Adrenal gland (tissue), 19 donors: Measurements from ENCODE around the gene PROCR. TPM values are rescaled to one million over a fixed set of nuclear protein-coding genes. Genes with fewer than 3 reads are reported as not detected.

ENCODE experiments used
- DNase-seq, 7 donors: peaks; one replicate each; pipeline ENCODE4 v3.0.0-alpha.2; 2019 to 2020
- H3K27ac ChIP-seq, 5 donors: fragments of 200-600 bp; sonication (generic) in 4 of 5; 1 replicate in 3 of 5; 2 replicates in 2 of 5; pipeline versions ENCODE4 v1.5.1 to v1.8.0; 2016 to 2020; ENCODE audit warnings: mild to moderate bottlenecking in 1 of 5
- H3K27me3 ChIP-seq: fragments of 200-600 bp; 2 replicates; pipeline ENCODE4 v1.8.0; 2021
- H3K36me3 ChIP-seq, 2 donors: fragments of 200-600 bp; replicated peaks in 1 of 2; 1 replicate in 1 of 2; 2 replicates in 1 of 2; pipeline versions ENCODE4 v1.5.1 to v1.8.0; 2018 to 2022
- H3K4me1 ChIP-seq, 2 donors: fragments of 200-600 bp; replicated peaks in 1 of 2; 1 replicate in 1 of 2; 2 replicates in 1 of 2; pipeline versions ENCODE4 v1.5.1 to v1.8.0; 2018 to 2021
- H3K4me3 ChIP-seq, 4 donors: fragments of 200-600 bp; sonication (generic) in 3 of 4; one replicate each; pipeline ENCODE4 v1.5.1; 2016 to 2018
- H3K9me3 ChIP-seq, 3 donors: fragments of 200-600 bp; sonication (generic) in 1 of 3; replicated peaks in 1 of 3; 1 replicate in 2 of 3; 2 replicates in 1 of 3; pipeline versions ENCODE4 v1.5.1 to v1.8.0; 2016 to 2021
- CTCF ChIP-seq, 6 experiments: fragments of 450-650 bp in 4 of 6; fragments of 200-600 bp in 2 of 6; sonication (generic) in 1 of 6; IDR thresholded peaks; 1 replicate in 5 of 6; 2 replicates in 1 of 6; pipeline versions ENCODE4 v1.5.1 to v1.8.0; 2016 to 2021; ENCODE audit warnings: antibody characterized with exemption in 6 of 6, mild to moderate bottlenecking in 2 of 6, moderate library complexity in 1 of 6
- POLR2A ChIP-seq, 2 donors: fragments of 450-650 bp; IDR thresholded peaks; one replicate each; pipeline ENCODE4 v1.6.1; 2017; ENCODE audit warnings: antibody characterized with exemption in 2 of 2, mild to moderate bottlenecking in 2 of 2, moderate library complexity in 1 of 2
- WGBS, 4 donors: extraction: QIAGEN DNeasy Blood & Tissue Kit in 2 of 4; methylation state at CpG; one replicate each; pipeline versions ENCODE4 v1.1.5 to v1.1.7; 2013 to 2017; 5-methylcytosine and 5-hydroxymethylcytosine counted together
- intact Hi-C, 2 donors: fragments of 100-400 bp; cut with DNase I; formaldehyde crosslinking; loops; one replicate each; pipeline versions ENCODE4 v1.14.1 to v1.15.0; 2022 to 2023
- long read RNA-seq, 10 donors: library from polyadenylated mRNA in 3 of 10; unstranded in 2 of 10; stranded (forward) in 1 of 10; transcript quantifications; one replicate each; pipeline ENCODE4 v2.0.0 and lab custom pipeline, GENCODE V29; 2021 to 2026
- polyA plus RNA-seq, 3 donors: library from polyadenylated mRNA; stranded (reverse); fragments of 200-250 nt in 2 of 3; fragments of 350-450 nt in 1 of 3; fragmentation: Illumina TruSeq in 1 of 3; extraction: RNeasy Lipid Tissue Mini Kit (QIAGEN cat#74804) in 1 of 3; gene quantifications; one replicate each; pipeline ENCODE4 v1.2.3, GENCODE V29; 2013 to 2014
- total RNA-seq, 9 donors: library from RNA; depleted of rRNA in 4 of 9; stranded (reverse); fragments of >200 nt in 4 of 9; fragments of 120-200 nt in 1 of 9; fragmentation: NEBNext Ultra II Directional in 1 of 9; extraction: Animal tissue kit (Norgen Biotek cat#: 25700) in 1 of 9; gene quantifications; one replicate each; pipeline versions ENCODE4 v1.1.0 to v1.2.4, GENCODE V29; 2013 to 2023
- donor health status: healthy with polysubstance abuse.
- donor health status: Bipolar disorder and iron deficiency.
- donor health status: DM: yes; HTN: yes; CAD: no.
- donor health status: DM: no; HTN: no; CAD: no.
- donor health status: DM: no; HTN: no; CAD: no.
- donor health status: DM: yes; HTN: yes; CAD: no.

The PROCR gene
- total RNA-seq (10 to 100 TPM in 8 of 9 donors, 1 to 10 TPM in 1; 5.7 to 87.0 (median 28.5) TPM), polyA plus RNA-seq (10 to 100 TPM; 21.4 to 51.7 (median 29.8) TPM)
- long read RNA-seq, donor 1, partial matches to known transcripts: 0 of 1 reads
- long read RNA-seq, donor 1, other reads (novel, unspliced or antisense): 0 of 1 reads
- long read RNA-seq, donor 2, partial matches to known transcripts: 0 of 1 reads
- long read RNA-seq, donor 2, other reads (novel, unspliced or antisense): 0 of 1 reads
- long read RNA-seq, donor 3, partial matches to known transcripts: 0 of 2 reads
- long read RNA-seq, donor 3, other reads (novel, unspliced or antisense): 0 of 2 reads
- long read RNA-seq, donor 4, transcript PROCR-201 (4 exons, 1,348 nt): major isoform, 10 of 12 reads
- long read RNA-seq, donor 4, partial matches to known transcripts: 0 of 12 reads
- long read RNA-seq, donor 4, other reads (novel, unspliced or antisense): 2 of 12 reads
- long read RNA-seq, donor 5, transcript PROCR-201 (4 exons, 1,348 nt): major isoform, 36 of 48 reads
- long read RNA-seq, donor 5, partial matches to known transcripts: 1 of 48 reads
- long read RNA-seq, donor 5, other reads (novel, unspliced or antisense): 11 of 48 reads
- long read RNA-seq, donor 6, transcript PROCR-201 (4 exons, 1,348 nt): major isoform, 11 of 11 reads
- long read RNA-seq, donor 6, partial matches to known transcripts: 0 of 11 reads
- long read RNA-seq, donor 6, other reads (novel, unspliced or antisense): 0 of 11 reads
- long read RNA-seq, donor 7, partial matches to known transcripts: 0 of 3 reads
- long read RNA-seq, donor 7, other reads (novel, unspliced or antisense): 0 of 3 reads
- long read RNA-seq, donor 8, partial matches to known transcripts: 0 of 2 reads
- long read RNA-seq, donor 8, other reads (novel, unspliced or antisense): 0 of 2 reads
- long read RNA-seq, donor 9: 0 reads
- long read RNA-seq, donor 10, partial matches to known transcripts: 0 of 3 reads
- long read RNA-seq, donor 10, other reads (novel, unspliced or antisense): 0 of 3 reads

- TF ChIP-seq POLR2A (IDR thresholded peaks at IDR 0.05): no peak
- no peak for TF ChIP-seq CTCF (IDR thresholded peaks at IDR 0.05)
- Histone ChIP-seq H3K27ac (peak within 1 kb of the TSS in 3 of 5 donors; percentile 21 to 75 (median 63)), H3K4me1 (peaks cover 11 to 16% of the 10 kb centered on the region in 2 donors), H3K9me3 (no peaks in the 10 kb centered on the region), H3K27me3 (no peaks in the 10 kb centered on the region), H3K36me3 (no peaks in the 10 kb centered on the region), H3K4me3 (peak within 1 kb of the TSS in 2 of 4 donors; percentile 9 to 58)
- WGBS, 4 donors: 4 to 7% (median 5%) methylated on average over 16 of the region's 16 CpGs
- intact Hi-C loops: no loop called here
- DNase-seq: peak; percentile 68 to 92 (median 84)
Measured at GRCh38 chr20:35171753-35172433, at the start of gene PROCR. PROCR (plus strand) TSS chr20:35172072; CDS start chr20:35172155, 83 bp downstream.

GRCh38 chr20:35122756-35123405 lies 49.0 kb upstream of the PROCR start:
- Histone ChIP-seq H3K9me3 (no peaks in the 10 kb centered on the region), H3K4me1 (peaks cover 0 to 20% of the 10 kb centered on the region in 2 donors), H3K4me3 (no peak overlapping the region), H3K27me3 (no peaks in the 10 kb centered on the region), H3K36me3 (peaks cover 0 to 87% of the 10 kb centered on the region in 2 donors), H3K27ac (peak overlapping the region in 1 of 5 donors; percentile 20)
- DNase-seq: no peak
- WGBS, 4 donors: 52 to 70% (median 57%) methylated on average over 5 of the region's 5 CpGs
- TF ChIP-seq POLR2A (IDR thresholded peaks at IDR 0.05) (no peak), CTCF (IDR thresholded peaks at IDR 0.05) (no peak)
- intact Hi-C loops: no loop called here

- no peak for TF ChIP-seq CTCF (IDR thresholded peaks at IDR 0.05)
- Histone ChIP-seq H3K4me1 (peaks cover 7 to 34% of the 10 kb centered on the region in 2 donors), H3K36me3 (peaks cover 0 to 82% of the 10 kb centered on the region in 2 donors), H3K27me3 (no peaks in the 10 kb centered on the region), H3K9me3 (no peaks in the 10 kb centered on the region), H3K4me3 (no peak overlapping the region), H3K27ac (no peak overlapping the region)
- no peak for DNase-seq
- intact Hi-C loops: no loop called here
- WGBS, 4 donors: 87 to 93% (median 90%) methylated on average over 5 of the region's 5 CpGs
Measured at GRCh38 chr20:35125753-35126152, 46.1 kb upstream of the PROCR start.
